Loucy (cell line): ENCODE measurements around the gene SEMA5A.

Source experiments
- H2AFZ ChIP-seq: fragments of 200-600 bp; sonication (generic); 2 replicates; pipeline ENCODE4 v1.6.0; 2016; ENCODE audit warnings: antibody characterized with exemption, mild to moderate bottlenecking, low read length, moderate library complexity
- H3F3A ChIP-seq: fragments of 200-600 bp; 2 replicates; pipeline ENCODE4 v1.6.0; 2016; ENCODE audit warnings: antibody characterized with exemption, low read depth, mild to moderate bottlenecking
- H3K27me3 ChIP-seq: fragments of 200-600 bp; sonication (generic); 2 replicates; pipeline ENCODE4 v1.6.1; 2014; ENCODE audit warnings: low read length, mild to moderate bottlenecking; ENCODE audit not compliant: insufficient read depth, poor library complexity, severe bottlenecking
- H3K36me3 ChIP-seq: fragments of 200-600 bp; sonication (generic); 2 replicates; pipeline ENCODE4 v1.6.1; 2016; ENCODE audit warnings: low read length; ENCODE audit not compliant: insufficient read depth
- H3K4me1 ChIP-seq: fragments of 200-600 bp; sonication (generic); 2 replicates; pipeline ENCODE4 v1.5.1; 2014; ENCODE audit warnings: low read length, mild to moderate bottlenecking; ENCODE audit not compliant: insufficient read depth, poor library complexity, severe bottlenecking
- H3K4me2 ChIP-seq: fragments of 200-600 bp; sonication (generic); 2 replicates; pipeline ENCODE4 v1.6.0; 2014; ENCODE audit warnings: antibody characterized with exemption, low read length, low read depth, mild to moderate bottlenecking; ENCODE audit not compliant: poor library complexity, severe bottlenecking
- H3K4me3 ChIP-seq: fragments of 200-600 bp; sonication (generic); 2 replicates; pipeline ENCODE4 v1.5.1; 2014; ENCODE audit warnings: low read length, mild to moderate bottlenecking, mixed read lengths; ENCODE audit not compliant: poor library complexity, severe bottlenecking
- H3K79me2 ChIP-seq: fragments of 200-600 bp; sonication (generic); 2 replicates; pipeline ENCODE4 v1.6.1; 2014; ENCODE audit warnings: low read length; ENCODE audit not compliant: insufficient read depth
- H3K9ac ChIP-seq: fragments of 200-600 bp; sonication (generic); 2 replicates; pipeline ENCODE4 v1.6.0; 2014; ENCODE audit warnings: mild to moderate bottlenecking, low read depth, low read length, moderate library complexity; ENCODE audit not compliant: poor library complexity, severe bottlenecking
- H3K9me2 ChIP-seq: fragments of 200-600 bp; sonication (generic); replicated peaks from 2 replicates; pipeline ENCODE4 v1.6.1; 2016; ENCODE audit warnings: low read depth, low read length, mixed read lengths
- H3K9me3 ChIP-seq: fragments of 200-600 bp; sonication (generic); 2 replicates; pipeline ENCODE4 v1.6.1; 2014; ENCODE audit warnings: mild to moderate bottlenecking, antibody characterized with exemption, low read length, low read depth; ENCODE audit not compliant: insufficient read depth
- H4K20me1 ChIP-seq: fragments of 200-600 bp; sonication (generic); 2 replicates; pipeline ENCODE4 v1.6.0; 2014; ENCODE audit warnings: antibody characterized with exemption, low read length, mild to moderate bottlenecking; ENCODE audit not compliant: insufficient read depth, poor library complexity, severe bottlenecking
- CTCF ChIP-seq: fragments of 200-600 bp; sonication (generic); conservative IDR thresholded peaks from 2 replicates; pipeline ENCODE4 v1.5.1; 2014; ENCODE audit warnings: mild to moderate bottlenecking, antibody characterized with exemption, low read length
- EZH2phosphoT487 ChIP-seq: fragments of 200-600 bp; IDR thresholded peaks from 2 replicates; pipeline ENCODE4 v1.6.1; 2018; ENCODE audit warnings: antibody characterized with exemption, mild to moderate bottlenecking, moderate library complexity, borderline replicate concordance

The SEMA5A gene

GRCh38 chr5:9212605-9213004, 333.3 kb downstream of the SEMA5A start:
- Histone ChIP-seq H4K20me1 (no peaks in the 10 kb centered on the region), H3K4me3 (no peak overlapping the region), H2AFZ (no peak overlapping the region), H3K9me2 (no peaks in the 10 kb centered on the region), H3K9ac (no peak overlapping the region), H3K36me3 (no peaks in the 10 kb centered on the region), H3K9me3 (no peaks in the 10 kb centered on the region), H3K4me2 (no peak overlapping the region), H3K4me1 (no peaks in the 10 kb centered on the region), H3F3A (no peaks in the 10 kb centered on the region), H3K27me3 (no peaks in the 10 kb centered on the region), H3K79me2 (no peaks in the 10 kb centered on the region)
- TF ChIP-seq CTCF (no peak), EZH2phosphoT487 (no peak)

- Histone ChIP-seq H3K79me2 (no peaks in the 10 kb centered on the region), H3K9me2 (no peaks in the 10 kb centered on the region), H3K27me3 (no peaks in the 10 kb centered on the region), H3K9me3 (no peaks in the 10 kb centered on the region), H3K36me3 (no peaks in the 10 kb centered on the region), H3K4me2 (no peak overlapping the region), H2AFZ (no peak overlapping the region), H3K4me1 (no peaks in the 10 kb centered on the region), H4K20me1 (no peaks in the 10 kb centered on the region), H3K9ac (no peak overlapping the region), H3K4me3 (no peak overlapping the region), H3F3A (no peaks in the 10 kb centered on the region)
- no peak for TF ChIP-seq CTCF
- no peak for TF ChIP-seq EZH2phosphoT487
Observed at GRCh38 chr5:9209846-9210492, 335.9 kb downstream of the SEMA5A start.

GRCh38 chr5:9207817-9208418, 338.0 kb downstream of the SEMA5A start:
- Histone ChIP-seq H3K79me2 (no peaks in the 10 kb centered on the region), H3K4me2 (no peak overlapping the region), H2AFZ (no peak overlapping the region), H3K36me3 (no peaks in the 10 kb centered on the region), H3K4me1 (no peaks in the 10 kb centered on the region), H3K27me3 (no peaks in the 10 kb centered on the region), H3K4me3 (no peak overlapping the region), H3K9me3 (no peaks in the 10 kb centered on the region), H3F3A (no peaks in the 10 kb centered on the region), H3K9ac (no peak overlapping the region), H3K9me2 (no peaks in the 10 kb centered on the region), H4K20me1 (no peaks in the 10 kb centered on the region)
- no peak for TF ChIP-seq EZH2phosphoT487
- TF ChIP-seq CTCF: peak; percentile 67
